GM12801 (cell line): Measurements from ENCODE around the gene LARGE1.

Source experiments
- TF ChIP-seq, protein P1 (sequence below): IDR thresholded peaks from one replicate; pipeline ENCODE4 v1.5.1; 2011; ENCODE audit warnings: control low read depth; ENCODE audit not compliant: insufficient read length; ENCODE audit errors: extremely low read depth

Gene LARGE1

DNA sequence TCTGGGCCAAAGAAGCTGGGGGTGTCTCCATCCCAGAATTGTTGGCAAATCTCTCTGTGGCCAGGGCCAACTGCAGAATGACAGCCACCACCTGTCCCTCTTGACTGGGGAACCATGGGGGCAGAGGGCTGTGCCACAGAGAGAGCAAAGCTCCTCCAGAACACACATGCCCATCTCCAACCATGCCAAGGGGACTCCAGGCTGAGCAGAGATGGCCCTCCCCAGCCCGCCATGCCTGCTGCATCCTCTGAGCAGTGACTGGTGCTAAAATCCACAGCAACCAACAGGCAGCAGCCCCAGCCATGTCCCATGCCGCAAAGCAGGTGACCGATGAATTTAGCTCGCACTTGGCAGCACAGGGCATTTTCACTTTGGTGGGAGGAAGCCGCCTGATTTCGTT, 45.0 kb downstream of the LARGE1 start:
- TF ChIP-seq, protein P1, sequence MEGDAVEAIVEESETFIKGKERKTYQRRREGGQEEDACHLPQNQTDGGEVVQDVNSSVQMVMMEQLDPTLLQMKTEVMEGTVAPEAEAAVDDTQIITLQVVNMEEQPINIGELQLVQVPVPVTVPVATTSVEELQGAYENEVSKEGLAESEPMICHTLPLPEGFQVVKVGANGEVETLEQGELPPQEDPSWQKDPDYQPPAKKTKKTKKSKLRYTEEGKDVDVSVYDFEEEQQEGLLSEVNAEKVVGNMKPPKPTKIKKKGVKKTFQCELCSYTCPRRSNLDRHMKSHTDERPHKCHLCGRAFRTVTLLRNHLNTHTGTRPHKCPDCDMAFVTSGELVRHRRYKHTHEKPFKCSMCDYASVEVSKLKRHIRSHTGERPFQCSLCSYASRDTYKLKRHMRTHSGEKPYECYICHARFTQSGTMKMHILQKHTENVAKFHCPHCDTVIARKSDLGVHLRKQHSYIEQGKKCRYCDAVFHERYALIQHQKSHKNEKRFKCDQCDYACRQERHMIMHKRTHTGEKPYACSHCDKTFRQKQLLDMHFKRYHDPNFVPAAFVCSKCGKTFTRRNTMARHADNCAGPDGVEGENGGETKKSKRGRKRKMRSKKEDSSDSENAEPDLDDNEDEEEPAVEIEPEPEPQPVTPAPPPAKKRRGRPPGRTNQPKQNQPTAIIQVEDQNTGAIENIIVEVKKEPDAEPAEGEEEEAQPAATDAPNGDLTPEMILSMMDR: no peak

DNA sequence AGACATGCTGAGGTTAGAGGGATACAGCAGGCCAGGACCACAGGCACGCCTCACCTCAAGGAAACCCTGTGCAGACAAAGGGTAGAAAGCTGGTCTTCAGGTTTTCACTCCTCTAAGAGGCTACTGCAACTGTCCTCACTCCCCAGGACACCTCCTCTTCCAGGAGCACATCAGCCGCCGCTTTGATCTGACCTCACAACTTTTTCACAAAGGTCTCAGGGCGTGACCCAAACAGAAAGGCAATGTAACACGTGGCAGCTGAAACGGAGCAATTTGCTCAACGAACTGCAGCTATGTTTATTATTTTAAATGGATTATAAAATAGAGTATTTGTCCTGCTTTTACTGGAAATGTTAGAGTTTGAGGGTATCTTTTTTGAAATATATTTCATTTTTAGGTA, 46.1 kb downstream of the LARGE1 start:
- TF ChIP-seq, protein P1: no peak

DNA sequence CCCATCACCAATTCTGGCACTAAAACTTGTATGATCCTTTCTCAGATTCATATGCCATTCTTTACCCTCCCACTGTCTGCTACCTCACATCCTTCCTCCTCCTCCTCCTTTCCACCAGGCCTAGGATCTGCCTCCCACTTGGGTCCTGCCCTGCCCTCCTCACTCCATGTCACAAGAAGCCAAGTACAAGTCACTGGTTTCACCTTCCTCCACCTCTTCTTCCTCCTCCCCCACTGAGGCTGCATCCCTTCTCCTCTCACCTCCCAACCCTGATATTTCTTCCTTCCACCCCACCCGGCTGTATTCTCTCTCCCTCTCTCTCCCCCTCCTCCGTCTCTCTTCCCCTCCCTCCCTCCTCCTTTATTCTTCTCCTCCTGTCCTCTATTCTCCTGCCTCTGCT, 46.6 kb downstream of the LARGE1 start:
- TF ChIP-seq, protein P1: no peak

GRCh38 chr22:33873186-33873585, 47.1 kb downstream of the LARGE1 start:
- TF ChIP-seq, protein P1: no peak

- TF ChIP-seq, protein P1: no peak
These were observed 48.3 kb downstream of the LARGE1 start for GRCh38 chr22:33871935-33872334.

- TF ChIP-seq, protein P1: no peak
These were observed 50.3 kb downstream of the LARGE1 start for GRCh38 chr22:33869946-33870345.

- TF ChIP-seq, protein P1: no peak
These were observed 52.3 kb downstream of the LARGE1 start for GRCh38 chr22:33867971-33868370.
